OCI-M1 (cell line): ENCODE results near the gene KIF16B.
"Not testable (repeated sequence)": the region's sequence is repeated elsewhere in the genome, so short reads cannot be mapped to it uniquely, and the experiment has no call there.

ENCODE experiments used
- DNase-seq: peaks from one replicate; lab custom pipeline; 2025; lab: John Stamatoyannopoulos, UW

KIF16B gene, protein sequence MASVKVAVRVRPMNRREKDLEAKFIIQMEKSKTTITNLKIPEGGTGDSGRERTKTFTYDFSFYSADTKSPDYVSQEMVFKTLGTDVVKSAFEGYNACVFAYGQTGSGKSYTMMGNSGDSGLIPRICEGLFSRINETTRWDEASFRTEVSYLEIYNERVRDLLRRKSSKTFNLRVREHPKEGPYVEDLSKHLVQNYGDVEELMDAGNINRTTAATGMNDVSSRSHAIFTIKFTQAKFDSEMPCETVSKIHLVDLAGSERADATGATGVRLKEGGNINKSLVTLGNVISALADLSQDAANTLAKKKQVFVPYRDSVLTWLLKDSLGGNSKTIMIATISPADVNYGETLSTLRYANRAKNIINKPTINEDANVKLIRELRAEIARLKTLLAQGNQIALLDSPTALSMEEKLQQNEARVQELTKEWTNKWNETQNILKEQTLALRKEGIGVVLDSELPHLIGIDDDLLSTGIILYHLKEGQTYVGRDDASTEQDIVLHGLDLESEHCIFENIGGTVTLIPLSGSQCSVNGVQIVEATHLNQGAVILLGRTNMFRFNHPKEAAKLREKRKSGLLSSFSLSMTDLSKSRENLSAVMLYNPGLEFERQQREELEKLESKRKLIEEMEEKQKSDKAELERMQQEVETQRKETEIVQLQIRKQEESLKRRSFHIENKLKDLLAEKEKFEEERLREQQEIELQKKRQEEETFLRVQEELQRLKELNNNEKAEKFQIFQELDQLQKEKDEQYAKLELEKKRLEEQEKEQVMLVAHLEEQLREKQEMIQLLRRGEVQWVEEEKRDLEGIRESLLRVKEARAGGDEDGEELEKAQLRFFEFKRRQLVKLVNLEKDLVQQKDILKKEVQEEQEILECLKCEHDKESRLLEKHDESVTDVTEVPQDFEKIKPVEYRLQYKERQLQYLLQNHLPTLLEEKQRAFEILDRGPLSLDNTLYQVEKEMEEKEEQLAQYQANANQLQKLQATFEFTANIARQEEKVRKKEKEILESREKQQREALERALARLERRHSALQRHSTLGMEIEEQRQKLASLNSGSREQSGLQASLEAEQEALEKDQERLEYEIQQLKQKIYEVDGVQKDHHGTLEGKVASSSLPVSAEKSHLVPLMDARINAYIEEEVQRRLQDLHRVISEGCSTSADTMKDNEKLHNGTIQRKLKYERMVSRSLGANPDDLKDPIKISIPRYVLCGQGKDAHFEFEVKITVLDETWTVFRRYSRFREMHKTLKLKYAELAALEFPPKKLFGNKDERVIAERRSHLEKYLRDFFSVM (N-terminal part only)

GRCh38 chr20:16573001-16573965 lies at the start of gene KIF16B:
Gene KIF16B, minus strand, starts transcription at chr20:16573448. Its CDS starts 173 bp downstream, at chr20:16573275.
- peak; percentile 93 for DNase-seq

DNA sequence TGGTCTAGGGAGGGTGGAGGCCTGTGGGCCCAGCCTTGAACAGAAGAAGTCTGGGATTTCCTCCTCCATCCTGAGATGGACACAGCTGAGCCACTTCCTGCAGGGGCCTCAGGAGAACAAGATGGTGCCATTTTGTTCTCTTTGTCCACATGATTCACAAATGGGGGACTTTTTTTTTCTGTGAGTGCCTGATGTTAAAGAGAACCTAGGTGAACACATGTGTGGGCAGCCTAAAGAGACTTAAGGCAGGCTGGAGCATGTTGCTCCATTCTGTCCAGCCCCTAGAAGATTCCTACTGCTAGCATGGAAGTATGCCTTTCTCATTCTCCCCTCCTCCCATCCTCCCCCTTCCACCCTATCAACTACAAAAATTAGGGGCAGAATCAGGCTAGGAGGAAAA lies 49.3 kb upstream of the KIF16B start:
- DNase-seq = no peak

DNA sequence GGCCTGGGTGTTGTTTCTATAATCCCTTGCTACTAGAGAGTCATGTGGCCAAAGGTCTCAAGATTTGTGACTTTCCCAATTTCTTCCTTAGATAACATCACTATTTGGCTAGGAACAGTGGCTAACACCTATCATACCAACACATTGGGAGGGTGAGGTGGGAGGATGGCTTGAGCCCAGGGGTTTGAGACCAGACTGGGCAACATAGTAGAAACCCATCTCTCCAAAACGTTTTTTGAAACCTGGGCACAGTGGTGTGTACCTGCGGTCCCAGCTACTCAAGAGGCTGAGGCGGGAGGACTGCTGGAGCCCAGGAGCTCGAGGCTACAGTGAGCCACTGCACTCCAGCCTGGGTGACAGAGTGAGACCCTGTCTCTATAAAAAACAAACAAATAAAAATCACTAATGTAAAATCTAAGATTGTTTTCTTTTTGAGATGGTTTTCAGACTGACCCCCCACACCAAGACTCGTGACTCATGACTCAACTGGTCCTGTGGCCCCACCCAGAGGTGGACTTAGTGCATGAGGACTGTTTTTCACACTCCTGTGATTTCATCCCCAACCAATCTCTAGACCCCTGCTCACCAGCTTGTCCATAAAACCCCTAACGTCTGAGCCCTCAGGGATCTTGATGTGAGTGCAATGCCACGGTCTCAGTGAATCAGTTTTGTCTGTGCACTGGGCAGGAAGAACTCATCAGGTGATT lies 48.3 kb upstream of the KIF16B start:
- no peak for DNase-seq

GRCh38 chr20:16620961-16621360 lies 47.7 kb upstream of the KIF16B start:
- no peak for DNase-seq

DNA sequence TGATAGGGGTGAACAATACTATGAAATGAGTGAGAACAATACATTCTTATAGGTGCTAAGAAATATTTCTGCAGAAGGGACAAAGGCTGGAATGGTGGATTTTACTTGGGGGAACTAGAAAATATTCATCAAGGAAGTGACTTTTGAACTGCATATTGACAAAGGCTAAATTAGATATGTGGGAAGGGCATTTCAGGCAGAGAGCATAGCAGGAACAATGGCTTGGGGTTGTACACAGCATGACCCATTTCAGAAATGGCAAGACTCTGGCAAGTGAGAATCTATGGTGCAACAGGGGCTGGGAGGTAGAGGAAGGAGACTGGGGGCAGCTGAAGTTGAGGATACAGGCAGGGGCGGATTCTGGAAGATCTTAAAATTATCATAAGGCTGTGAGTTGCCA lies 46.7 kb upstream of the KIF16B start:
- DNase-seq = no peak

- DNase-seq = no peak
These were observed 43.8 kb upstream of the KIF16B start for GRCh38 chr20:16617056-16617455.

DNA sequence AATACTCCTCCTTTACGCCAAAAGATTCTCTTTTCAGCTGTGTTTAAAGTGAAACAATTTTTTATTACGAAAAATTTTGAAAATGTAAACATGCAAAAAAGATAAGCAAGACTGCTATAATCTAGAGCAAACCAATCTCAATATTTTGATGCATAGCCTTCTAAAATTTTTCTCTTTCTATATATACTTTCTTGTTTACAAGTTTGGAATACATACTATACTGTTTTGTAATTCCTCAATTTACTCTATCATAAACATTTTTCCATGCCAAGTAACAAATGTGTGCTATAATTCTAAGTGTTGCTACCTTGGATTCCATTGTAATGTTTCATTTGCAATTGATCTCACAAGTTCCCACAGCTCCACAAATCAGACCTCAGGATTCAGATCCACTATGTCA lies 43.1 kb upstream of the KIF16B start:
- DNase-seq = no peak

GRCh38 chr20:16615199-16615598 lies 42.0 kb upstream of the KIF16B start:
- DNase-seq = no peak

DNA sequence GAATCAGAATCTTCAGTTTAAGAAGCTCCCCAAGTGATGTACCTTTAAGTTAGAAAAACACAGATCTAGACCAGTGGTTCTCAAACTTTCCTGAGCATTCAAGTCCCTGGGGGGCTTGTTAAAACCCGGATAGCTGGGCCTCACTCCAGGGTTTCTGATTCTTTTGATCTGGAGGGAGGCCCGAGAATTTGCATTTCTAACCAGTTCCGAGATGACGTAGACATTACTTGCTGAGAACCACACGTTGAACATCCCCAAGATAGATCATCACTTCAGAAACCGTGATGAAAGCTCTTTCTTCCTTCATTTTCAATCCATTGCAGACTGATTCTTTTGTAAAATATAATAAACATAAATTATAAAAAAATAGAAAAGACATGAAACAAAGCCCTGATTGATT lies 40.7 kb upstream of the KIF16B start:
- no peak for DNase-seq

DNA sequence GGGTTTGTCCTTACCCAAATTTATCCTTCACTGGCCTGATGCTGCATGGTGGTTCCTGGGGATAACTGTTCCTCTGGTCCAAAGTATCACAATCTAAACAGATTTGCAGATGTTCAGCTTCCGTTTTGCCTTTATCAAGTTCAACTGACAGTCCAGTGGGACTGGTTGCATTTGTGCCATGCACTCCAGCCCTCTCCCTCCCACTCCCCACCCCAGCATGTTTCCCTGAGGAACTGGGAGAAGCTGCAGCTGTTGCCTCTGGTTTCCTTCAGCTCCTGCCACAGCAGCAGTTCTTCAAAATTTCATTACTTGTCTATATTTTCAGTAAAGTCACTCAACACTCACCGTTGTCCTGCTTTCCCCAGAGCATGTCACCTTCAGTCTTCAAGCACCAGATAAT lies 39.5 kb upstream of the KIF16B start:
- no peak for DNase-seq

DNA sequence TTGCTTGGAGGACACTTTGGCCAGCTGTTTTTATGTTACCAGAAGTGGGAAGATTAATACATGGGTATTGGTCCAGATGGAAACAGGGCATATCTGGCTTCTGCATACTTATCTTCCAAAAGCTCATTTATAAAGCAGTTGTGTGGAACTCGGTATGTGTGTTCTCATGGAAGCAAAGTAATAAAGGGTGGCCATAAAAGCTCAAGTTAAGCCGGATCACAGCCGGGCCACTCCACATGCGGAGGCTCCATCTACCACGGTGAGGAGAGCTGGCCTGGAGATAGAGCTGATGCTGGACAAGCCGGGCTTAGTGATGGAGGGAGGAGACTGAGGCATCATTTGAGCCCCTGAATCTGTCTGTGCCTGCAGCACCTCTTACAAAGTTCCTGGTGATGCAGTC lies 38.6 kb upstream of the KIF16B start:
- no peak for DNase-seq

- DNase-seq = no peak
These were observed 35.8 kb upstream of the KIF16B start for GRCh38 chr20:16609066-16609465.

DNA sequence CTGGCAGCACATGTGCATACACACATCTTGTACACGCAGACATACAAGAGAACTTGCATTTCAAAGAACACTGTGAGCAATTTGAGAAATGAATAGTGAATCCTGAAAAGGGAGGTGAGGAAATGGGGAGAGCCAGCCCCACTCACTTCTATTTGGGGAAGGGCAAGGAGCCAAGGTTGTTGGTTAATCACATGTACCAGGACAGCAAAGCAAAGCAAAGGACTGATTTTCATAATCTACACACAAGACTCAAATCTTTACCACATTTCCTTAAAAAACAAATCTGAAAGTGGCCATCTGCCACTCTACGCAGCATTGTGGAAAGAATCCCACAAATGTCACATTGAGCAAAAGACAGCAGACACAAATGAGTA lies 35.0 kb upstream of the KIF16B start:
- no peak for DNase-seq

DNA sequence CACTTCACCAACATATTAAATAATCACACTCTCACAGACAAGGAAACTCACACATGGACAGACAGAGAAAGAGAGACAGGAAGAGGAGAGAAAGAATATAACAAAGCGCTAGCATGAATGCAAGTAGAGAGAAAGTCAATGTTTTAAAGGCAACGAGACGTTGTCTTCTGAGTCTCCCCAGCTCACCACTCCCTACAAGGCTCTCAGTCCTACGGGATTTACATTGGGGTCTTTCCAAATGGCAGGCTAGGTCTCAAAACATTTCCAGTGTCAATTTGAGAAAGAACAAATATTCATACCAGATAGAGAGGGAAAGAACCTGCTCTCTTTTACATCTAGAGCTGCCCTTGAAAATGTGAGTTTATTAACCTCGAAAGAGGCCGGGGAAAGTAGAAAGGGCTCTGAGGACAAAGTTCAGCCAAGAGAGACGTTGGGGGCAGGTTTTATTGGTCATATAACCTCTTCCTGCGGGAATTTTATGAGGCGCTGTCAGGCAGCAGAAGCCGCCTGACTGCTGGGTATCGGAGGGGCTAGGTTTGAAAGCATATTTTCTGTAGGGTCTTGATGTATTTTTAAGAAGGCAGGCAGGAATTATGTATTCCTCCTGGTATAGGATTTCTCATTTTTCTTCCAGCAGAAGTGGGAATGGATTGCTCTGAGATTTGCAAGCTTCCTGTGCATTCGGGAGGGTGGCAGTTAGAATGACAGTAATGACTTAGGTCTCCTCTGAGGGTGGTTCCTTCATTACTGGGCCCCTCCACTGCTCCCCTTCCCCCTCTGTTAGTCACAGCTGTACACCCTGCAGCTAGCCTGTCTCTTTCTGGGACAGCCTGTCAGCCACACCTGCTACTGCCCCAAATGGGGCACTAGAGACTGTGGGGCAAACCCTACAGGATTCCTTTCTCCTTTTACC lies 34.4 kb upstream of the KIF16B start:
- no peak for DNase-seq

- DNase-seq = no peak
These were observed 33.3 kb upstream of the KIF16B start for GRCh38 chr20:16606468-16607070.

DNA sequence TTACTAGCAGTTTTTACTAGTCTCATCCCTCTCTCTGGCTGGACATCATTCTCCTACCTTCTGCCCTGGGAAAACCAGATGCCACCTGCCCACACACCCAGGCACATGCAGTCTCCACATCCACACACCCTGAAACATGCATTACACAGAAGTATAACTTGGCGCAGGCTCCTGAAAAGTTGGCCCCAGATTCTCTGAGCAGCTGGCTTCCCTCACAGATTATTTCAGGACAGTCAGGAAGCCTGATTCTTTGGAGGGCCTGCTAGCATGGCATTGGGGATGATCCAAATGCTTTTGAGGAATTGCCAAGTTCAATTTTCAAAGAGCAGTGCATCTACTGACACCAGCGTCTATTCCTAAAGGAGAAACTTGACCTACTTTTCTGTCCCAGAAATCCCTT lies 27.8 kb upstream of the KIF16B start:
- DNase-seq = no peak

DNA sequence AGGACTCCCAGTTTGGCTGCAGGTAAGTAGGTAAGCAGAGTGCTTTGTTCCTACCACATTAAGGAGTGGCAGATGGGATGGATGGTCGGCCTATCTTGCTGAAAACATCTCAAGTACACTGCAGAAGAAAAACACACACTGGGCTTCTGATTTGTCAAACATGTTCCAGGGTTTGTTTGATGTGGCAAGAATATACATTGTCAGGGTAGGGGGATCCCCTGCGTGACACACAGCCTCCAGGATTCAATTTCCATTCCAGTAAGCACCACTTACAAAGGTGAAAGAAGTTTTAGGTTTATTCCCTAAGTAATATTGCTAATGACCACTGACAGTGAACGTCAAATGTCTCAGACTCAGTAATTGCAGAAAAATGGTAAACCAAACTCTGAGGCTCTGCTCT lies 26.0 kb upstream of the KIF16B start:
- no peak for DNase-seq

- DNase-seq = no peak
These were observed 23.7 kb upstream of the KIF16B start for GRCh38 chr20:16596991-16597390.

DNA sequence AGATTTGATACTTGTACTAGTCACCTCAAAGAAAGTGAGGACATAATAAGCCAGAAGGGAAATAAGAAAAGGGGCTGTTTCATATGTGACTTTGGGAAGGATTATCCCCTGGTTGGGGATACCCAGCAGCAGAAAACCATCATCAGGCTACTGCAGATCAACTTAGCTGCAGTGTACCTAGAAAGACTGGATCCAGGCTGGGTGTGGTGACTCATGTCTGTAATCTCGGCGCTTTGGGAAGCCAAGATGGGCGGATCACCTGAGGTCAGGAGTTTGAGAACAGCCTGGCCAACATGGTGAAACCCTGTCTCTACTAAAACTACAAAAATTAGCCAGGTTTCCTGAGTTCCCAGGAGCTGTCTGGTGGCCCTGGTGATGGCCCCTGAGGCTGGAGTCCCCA lies 23.2 kb upstream of the KIF16B start:
- not testable (repeated sequence) for DNase-seq
